HG03103 (cell line): ENCODE data around the gene CD81.
"Not testable (repeated sequence)": the region's sequence is repeated elsewhere in the genome, so short reads cannot be mapped to it uniquely, and the experiment has no call there.

Experiments
- ATAC-seq: cut with Tn5 transposase; IDR thresholded peaks from one replicate; pipeline ENCODE4 v1.9.1; 2021; ENCODE audit warnings: low read depth; ENCODE audit not compliant: unreplicated experiment

Gene CD81

DNA sequence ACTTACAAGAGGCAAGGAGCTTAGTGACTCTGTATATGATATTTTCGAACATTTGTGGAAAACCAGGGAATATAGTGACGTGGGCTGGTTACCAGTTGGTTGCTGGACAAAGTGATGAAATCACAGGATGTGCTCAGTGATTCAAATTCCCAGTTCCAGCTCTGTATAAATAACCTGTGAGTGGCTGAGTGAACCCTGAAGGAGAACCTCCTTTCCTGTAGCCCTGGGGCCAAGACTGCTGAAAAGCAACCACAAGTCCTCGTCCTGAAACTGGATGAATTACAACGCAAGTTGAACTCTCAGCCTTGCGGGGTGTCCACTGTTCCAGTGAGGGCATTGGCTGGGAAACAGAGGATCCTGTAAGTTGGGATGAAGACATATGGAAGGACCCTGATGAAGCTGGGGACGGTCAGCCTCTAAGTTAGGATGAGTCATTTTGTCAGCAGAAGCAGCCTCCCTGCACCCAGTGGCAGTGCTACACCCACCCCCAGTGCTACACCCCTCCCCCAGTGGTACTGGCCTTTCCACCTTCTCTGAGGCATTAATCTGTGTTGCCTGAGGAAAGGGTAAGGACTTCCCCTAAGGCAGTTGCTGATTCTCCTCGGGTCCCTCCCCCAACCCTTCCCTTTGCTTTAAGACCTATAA is 22.0 kb upstream of the CD81 start:
- no peak for ATAC-seq

DNA sequence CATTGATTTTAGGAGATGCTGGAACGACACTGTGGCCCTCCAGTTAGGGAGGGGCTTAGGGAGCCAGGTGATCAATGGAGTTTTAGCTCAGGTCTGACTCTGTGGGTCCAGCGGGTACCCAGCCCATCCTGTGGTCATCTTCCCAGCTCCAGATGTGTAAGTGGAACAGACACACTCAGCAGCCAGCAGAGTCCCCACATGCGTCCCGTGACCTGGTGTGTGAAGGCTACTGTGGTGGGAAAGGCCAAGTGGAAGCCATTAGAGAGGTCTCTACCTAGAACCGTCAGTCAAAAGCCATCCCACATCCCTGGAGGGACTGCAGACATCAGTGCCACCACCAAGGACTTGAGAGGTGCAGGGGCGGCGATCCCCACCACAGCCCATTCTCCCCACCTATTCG is 19.9 kb upstream of the CD81 start:
- no peak for ATAC-seq

GRCh38 chr11:2357651-2358050 is 19.5 kb upstream of the CD81 start:
- ATAC-seq, result not testable (repeated sequence)

DNA sequence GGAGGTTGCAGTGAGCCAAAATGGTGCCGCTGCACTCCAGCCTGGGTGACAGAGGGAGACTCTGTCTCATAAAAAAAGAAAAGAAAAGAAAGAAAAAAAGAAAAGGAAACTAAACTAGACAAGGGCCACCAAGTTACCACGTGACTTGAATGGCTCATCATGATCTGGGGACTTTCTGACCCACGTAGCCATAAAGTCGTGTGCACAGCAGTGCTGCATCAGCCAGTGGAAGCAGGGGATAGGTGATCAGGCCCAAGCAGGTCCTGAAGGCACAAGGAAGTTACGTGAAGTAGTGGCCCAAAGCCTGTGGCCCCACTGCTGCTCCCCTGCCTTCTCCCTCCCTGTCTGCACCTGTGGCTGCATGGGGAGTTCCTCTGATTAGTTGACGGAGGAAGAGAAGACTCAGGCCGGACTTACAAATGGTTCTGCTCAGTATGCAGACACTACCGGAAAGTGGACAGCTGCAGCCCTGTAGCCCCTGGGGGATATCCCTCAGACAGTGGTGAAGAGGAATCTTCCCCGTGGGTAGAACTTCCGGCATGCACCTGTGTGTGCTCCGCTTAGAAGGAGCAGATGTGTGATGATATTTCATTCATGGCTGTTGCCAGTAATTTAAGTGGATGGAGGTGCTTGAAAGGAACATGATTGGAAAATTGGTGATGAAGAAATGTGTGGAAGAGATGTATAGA is 18.2 kb upstream of the CD81 start:
- no peak for ATAC-seq

- no peak for ATAC-seq
Measured at GRCh38 chr11:2359557-2359956, 17.6 kb upstream of the CD81 start.

DNA sequence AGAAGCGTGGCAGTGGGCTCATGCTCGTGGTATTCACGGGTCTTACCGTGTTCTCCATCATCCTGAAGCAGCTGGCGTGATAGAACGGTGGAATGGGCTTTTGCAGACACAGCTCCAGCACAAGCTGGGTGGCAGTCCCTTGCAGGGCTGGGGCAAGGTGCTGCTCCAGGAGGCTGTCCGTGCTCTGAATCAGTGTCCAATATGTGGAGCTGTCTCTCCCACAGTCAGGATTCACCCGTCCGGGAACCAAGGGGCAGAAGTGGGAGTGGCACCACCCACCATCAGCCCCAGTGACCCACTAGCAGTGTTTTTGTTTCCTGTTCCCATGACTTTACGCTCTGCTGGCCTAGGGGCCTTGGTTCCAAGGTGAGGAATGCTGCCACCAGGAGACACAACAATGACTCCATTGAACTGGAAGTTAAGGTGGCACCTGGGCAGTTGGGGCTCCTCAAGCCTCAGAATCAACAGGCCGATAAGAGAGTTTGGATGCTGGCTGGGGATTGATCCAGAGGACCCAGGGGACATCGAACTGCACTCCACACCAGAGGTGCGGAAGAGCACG is 16.9 kb upstream of the CD81 start:
- ATAC-seq, result no peak

- ATAC-seq, result no peak
Measured at GRCh38 chr11:2361565-2361964, 15.5 kb upstream of the CD81 start.

DNA sequence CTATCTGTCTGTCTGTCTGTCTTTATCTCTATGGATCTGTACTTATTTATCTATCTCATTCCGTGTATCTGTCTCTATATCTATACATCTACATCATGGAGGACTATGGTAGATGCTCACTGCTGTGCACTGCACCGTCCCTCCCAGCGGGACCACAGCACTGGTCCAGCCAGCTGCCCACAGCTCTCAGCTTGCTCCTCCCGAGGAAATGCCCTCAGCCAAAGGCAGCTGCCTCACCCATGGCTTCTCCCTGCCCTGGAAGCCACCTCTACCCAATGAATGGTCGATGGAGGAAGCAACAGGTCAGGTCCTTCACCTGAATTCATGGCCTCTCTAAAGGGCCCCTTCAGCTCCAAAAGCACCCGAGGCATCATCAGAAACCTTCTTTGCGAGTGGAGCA is 14.7 kb upstream of the CD81 start:
- ATAC-seq, result no peak

DNA sequence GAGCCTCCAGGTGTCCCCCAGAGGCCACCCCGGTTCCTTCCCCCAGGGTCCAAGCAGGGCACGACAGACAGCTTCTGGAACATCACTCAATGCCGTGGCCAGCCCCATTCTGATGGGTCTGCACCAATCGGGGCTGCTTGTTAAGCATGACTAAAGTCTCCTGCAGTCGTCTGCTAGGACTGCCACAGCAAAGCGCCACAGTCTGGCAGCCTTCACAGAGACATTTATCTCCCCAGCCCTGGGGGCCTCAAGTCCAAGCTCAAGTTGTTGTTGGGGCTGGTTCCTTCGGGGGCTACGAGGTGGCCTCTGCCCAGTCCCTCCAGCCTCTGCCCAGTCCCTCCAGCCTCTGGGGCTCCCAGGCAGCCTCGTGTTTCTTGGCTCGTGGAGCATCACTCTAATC is 14.0 kb upstream of the CD81 start:
- ATAC-seq, result no peak

GRCh38 chr11:2363577-2364370 is 13.3 kb upstream of the CD81 start:
- ATAC-seq, result no peak

- ATAC-seq, result not testable (repeated sequence)
Measured at GRCh38 chr11:2364386-2364785, 12.7 kb upstream of the CD81 start.

GRCh38 chr11:2365571-2366210 is 11.4 kb upstream of the CD81 start:
- ATAC-seq, result no peak

DNA sequence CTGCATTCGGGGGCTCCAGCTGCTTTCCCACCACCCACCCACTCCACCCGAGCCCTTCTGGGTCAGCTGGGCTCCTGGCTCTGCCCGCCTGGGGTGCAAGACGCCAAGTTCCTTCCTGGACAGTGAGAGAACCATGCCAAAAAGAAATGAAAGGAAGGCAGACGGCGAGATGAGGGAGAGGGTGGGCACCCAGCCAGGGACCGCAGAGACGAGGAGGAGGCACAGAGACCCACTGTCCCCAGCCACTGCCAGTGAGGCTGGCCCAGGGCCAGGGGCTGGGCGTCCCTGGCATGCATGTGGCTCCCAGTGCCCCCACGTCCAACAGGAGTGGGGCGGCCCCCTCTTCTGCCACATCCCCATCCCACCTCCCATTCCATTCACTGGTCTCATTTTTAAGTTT is 10.8 kb upstream of the CD81 start:
- ATAC-seq, result no peak

GRCh38 chr11:2366733-2367132 is 10.4 kb upstream of the CD81 start:
- no peak for ATAC-seq

GRCh38 chr11:2367266-2368160 is 9.6 kb upstream of the CD81 start:
- ATAC-seq, result no peak

- no peak for ATAC-seq
Measured at GRCh38 chr11:2368178-2368850, 8.8 kb upstream of the CD81 start.

- no peak for ATAC-seq
Measured at GRCh38 chr11:2368851-2369180, 8.3 kb upstream of the CD81 start.

DNA sequence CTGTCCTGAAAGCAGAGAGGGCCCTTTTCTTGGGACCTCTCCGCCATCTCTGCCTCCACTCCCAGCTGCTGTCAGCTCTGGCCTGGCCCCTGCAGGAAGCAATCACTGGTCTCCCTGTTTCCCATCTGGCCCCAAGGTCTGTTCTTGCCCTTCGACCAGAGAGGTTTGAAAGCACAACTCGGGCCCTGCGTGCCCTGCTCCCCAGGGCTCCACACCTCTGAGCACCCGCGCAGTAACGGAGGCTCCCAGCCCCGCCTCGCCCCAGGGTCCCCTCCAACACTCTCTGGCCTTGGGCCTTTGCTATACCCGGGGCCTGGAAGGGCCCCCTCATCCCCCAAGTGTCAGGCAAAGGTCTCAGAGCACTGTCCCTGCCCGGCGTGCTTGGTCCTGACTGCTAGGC is 7.8 kb upstream of the CD81 start:
- ATAC-seq, result no peak

DNA sequence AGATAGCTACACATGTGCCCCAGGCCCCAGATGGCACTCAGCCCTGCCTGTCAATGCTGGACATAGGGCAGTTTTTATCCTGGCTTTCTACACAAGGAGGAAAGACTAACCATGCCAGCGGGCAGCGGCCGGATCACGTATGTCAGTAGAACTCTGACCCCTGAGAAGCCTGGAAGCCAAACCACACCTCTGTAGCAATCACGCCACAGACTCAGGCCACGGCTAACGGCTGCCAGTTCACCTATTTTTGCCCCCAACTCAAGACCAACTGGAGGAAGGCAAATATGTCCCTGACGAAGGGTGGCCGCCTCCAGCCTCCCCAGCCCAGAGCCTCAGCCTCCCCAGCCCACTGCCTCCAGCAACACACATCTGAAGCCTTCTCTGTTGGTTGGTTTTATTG is 7.2 kb upstream of the CD81 start:
- ATAC-seq, result no peak
